GM06990 (cell line): Measurements from ENCODE around the gene MGST3.
A peak's percentile ranks its signal among the peaks of the same experiment; 100 is the strongest.

Experiments
- DNase-seq: peaks from one replicate; pipeline ENCODE4 v3.0.0-alpha.2; 2011; ENCODE audit not compliant: insufficient read length; ENCODE audit errors: extremely low read depth
- H3K27me3 ChIP-seq: replicated peaks from 2 replicates; pipeline ENCODE4 v1.6.0; 2011; ENCODE audit warnings: low read length; ENCODE audit not compliant: control insufficient read depth, insufficient read depth
- H3K36me3 ChIP-seq: 2 replicates; pipeline ENCODE4 v1.5.1; 2011; ENCODE audit warnings: low read length; ENCODE audit not compliant: control insufficient read depth, insufficient read depth
- H3K4me3 ChIP-seq: replicated peaks from 2 replicates; pipeline ENCODE4 v1.5.1; 2011; ENCODE audit warnings: low read depth, mild to moderate bottlenecking, control low read depth, low read length
- TF ChIP-seq, protein P1 (sequence below): IDR thresholded peaks from 2 replicates; pipeline ENCODE4 v1.5.1; 2011; ENCODE audit warnings: low read length, control low read depth, mild to moderate bottlenecking, inconsistent platforms; ENCODE audit not compliant: insufficient read depth, poor library complexity, severe bottlenecking

The MGST3 gene

DNA sequence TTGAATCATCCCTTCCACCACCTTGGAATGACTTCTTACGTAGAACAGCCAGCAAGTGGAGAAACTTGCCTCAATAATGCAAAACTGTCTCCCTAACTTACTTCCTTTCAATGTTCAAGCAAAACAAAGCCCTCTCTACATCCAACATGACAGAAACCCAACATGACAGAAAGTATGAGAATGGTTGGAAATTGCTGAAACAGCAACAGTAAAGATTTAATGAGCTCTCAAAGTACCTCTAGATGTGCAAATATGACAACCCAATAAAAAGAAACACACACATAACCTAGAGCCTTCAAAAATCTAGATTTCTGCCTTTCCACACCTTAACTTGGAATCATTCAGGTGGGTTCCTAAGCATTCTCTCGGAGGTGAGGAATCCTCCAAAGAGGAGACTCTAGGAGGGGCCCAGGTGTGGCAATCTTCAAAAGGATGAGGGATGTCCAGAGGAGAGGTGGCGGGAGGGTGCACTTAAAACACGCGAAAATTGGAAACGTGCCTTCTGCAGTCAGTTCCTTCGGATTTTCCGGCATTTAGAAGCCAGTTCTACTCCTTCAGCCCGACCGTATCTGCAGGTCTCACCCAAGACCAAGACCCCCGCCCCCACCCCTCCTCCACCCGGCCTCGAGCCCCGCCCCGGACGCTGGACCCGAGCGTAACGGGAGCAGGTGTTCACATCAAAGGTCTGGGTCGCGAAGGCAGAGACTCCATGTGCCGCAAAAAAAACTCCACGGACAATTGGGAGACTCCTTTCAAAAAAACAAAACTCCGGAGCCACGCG, 996 bp upstream of the MGST3 start:
- TF ChIP-seq, protein P1, sequence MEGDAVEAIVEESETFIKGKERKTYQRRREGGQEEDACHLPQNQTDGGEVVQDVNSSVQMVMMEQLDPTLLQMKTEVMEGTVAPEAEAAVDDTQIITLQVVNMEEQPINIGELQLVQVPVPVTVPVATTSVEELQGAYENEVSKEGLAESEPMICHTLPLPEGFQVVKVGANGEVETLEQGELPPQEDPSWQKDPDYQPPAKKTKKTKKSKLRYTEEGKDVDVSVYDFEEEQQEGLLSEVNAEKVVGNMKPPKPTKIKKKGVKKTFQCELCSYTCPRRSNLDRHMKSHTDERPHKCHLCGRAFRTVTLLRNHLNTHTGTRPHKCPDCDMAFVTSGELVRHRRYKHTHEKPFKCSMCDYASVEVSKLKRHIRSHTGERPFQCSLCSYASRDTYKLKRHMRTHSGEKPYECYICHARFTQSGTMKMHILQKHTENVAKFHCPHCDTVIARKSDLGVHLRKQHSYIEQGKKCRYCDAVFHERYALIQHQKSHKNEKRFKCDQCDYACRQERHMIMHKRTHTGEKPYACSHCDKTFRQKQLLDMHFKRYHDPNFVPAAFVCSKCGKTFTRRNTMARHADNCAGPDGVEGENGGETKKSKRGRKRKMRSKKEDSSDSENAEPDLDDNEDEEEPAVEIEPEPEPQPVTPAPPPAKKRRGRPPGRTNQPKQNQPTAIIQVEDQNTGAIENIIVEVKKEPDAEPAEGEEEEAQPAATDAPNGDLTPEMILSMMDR: no peak
- no peaks in the 10 kb centered on the region for H3K36me3 ChIP-seq
- no peak for DNase-seq
- H3K27me3 ChIP-seq: no peaks in the 10 kb centered on the region
- peak overlapping the region; percentile 89 for H3K4me3 ChIP-seq

DNA sequence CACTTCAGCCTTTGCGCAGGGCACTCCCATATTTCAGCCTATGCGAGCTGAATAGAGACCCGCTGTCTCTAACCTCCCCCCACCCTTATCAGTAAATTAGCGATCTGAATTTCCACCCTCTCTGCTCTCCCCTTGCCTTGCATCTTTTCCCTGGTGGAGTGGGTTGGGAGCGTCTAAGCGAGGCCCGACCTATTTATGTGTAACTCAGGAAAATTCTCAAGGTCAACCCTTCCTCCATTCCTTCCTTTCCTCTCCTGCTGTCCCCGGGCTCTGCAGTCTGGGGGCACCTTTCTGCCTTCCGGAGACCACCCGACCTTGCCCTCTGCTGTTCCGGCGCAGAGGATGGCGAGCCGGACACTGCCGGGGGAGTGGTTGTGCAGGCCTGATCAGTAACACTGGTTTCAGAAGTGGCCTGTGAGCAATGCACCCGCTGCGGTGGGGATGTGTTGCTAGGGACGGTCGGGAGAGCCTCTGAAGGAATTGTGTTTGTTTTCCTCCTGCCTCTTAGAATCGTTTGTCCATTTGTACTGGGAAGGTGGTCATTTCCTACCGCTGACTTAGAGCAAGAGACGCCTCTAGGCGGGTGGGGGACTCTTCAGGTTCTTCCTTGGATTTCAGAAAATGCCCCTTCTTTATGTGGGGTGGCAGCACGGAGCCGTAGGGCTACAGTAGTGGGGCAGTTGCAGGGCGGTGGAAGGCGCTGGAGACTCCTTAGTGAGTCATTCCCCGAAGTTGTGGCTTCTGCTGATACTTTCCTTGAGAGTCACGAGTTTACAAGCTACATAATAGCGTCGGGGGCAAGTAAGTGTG, 513 bp downstream of the MGST3 start:
- H3K27me3 ChIP-seq: no peaks in the 10 kb centered on the region
- TF ChIP-seq, protein P1: peak; percentile 21
- H3K36me3 ChIP-seq: no peaks in the 10 kb centered on the region
- peak overlapping the region; percentile 89 for H3K4me3 ChIP-seq
- peak; percentile 42 for DNase-seq

DNA sequence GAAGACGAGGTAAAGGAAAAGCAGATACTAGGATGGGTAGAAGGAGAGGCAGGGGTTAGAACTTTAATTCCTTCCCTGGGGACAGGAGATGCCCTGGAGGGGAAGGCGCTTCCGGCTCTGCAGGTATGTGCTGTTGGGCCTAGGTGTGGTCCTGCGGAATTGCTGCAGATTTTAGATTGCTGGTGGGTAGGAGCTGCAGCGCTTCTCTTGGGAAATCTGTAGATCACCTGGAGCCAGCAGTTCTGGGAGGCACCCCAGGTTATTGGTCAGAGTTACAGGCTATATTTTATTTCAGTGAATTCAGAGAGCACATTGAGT, 1.1 kb downstream of the MGST3 start:
- H3K36me3 ChIP-seq: no peaks in the 10 kb centered on the region
- H3K4me3 ChIP-seq: peak overlapping the region; percentile 89
- H3K27me3 ChIP-seq: no peaks in the 10 kb centered on the region
- no peak for DNase-seq
- TF ChIP-seq, protein P1: no peak

DNA sequence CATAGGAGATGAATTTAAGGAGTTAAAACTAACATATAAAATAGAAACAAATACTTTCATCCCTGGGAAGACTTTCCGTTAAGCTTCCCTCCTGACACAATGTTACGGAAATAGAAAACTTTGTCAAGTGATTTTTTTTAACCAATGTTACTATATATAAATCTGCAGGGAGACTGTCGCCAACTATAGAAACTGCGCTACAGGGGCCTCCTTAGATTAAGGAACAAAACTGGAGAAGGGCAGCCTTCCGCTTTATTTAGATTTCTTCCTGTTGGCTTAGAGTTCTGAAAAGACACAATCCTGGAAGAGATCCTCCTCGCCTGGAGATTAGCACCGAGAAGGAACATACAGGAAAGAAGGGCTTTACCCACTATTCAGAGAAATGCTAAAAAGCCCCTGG, 1.5 kb downstream of the MGST3 start:
- no peaks in the 10 kb centered on the region for H3K27me3 ChIP-seq
- no peak overlapping the region for H3K4me3 ChIP-seq
- no peak for DNase-seq
- no peaks in the 10 kb centered on the region for H3K36me3 ChIP-seq
- TF ChIP-seq, protein P1: no peak

DNA sequence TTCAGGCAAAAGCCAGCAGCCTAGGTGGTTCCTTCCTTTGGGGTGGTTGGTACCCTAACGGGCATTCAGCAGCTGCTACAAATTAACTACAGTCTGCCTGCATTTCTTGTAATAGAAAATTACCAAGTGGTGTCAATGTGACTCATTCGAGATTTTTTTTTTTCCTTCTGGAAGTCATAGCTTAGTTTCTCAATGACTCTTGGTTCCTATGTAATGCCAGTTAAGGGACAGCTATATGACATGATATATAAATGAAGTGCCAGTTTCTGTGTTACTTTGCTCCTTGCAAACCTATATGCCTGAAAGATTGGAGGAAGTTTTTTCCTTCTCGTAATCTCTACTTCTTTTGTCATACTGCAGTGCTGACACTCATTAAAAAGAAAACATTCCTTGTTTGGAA, 2.6 kb downstream of the MGST3 start:
- Histone ChIP-seq H3K36me3 (no peaks in the 10 kb centered on the region), H3K27me3 (no peaks in the 10 kb centered on the region), H3K4me3 (no peak overlapping the region)
- no peak for DNase-seq
- TF ChIP-seq, protein P1: no peak
